Measurements from ENCODE around the gene SNTB2. TPM values are rescaled to one million over a fixed set of nuclear protein-coding genes. Genes with fewer than 3 reads are reported as not detected.
"Not testable (repeated sequence)": the region's sequence is repeated elsewhere in the genome, so short reads cannot be mapped to it uniquely, and the experiment has no call there.

SNTB2 gene
- total RNA-seq, 1 donor from 2014 or later, result 45.7 TPM

GRCh38 chr16:69233124-69233523, 46.2 kb downstream of the SNTB2 start:
- DNase-seq (ENCODE audit: low spot score), result no peak

- DNase-seq (ENCODE audit: low spot score), result no peak
Measured at GRCh38 chr16:69234460-69234859, 47.5 kb downstream of the SNTB2 start.

GRCh38 chr16:69236319-69236718, 49.4 kb downstream of the SNTB2 start:
- DNase-seq (ENCODE audit: low spot score), result no peak

GRCh38 chr16:69237296-69237695, 50.3 kb downstream of the SNTB2 start:
- no peak for DNase-seq (ENCODE audit: low spot score)

- DNase-seq (ENCODE audit: low spot score), result no peak
Measured at GRCh38 chr16:69239851-69240250, 52.9 kb downstream of the SNTB2 start.

- DNase-seq (ENCODE audit: low spot score), result no peak
Measured at GRCh38 chr16:69240331-69240730, 53.4 kb downstream of the SNTB2 start.

GRCh38 chr16:69241926-69242325, 55.0 kb downstream of the SNTB2 start:
- no peak for DNase-seq (ENCODE audit: low spot score)

- DNase-seq (ENCODE audit: low spot score), result no peak
Measured at GRCh38 chr16:69243479-69243878, 56.5 kb downstream of the SNTB2 start.

DNA sequence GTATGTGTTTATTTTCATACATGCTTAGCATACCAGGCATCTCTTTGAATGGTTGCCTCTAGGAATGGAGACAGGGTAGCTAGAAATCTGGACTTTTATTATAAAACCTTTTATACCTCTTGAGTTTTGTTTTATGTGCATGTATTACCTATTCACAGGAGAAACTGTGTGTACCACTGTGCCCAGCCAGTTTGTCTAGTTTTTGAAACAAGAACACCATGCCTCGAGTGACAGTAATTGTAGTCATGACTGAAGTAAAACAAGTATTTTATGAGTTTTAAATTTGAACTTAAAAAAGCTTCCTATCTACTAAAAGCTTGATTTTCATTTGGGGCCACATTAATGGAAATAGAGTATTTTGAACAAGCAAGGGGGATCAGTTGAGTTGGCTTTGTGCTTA, 57.4 kb downstream of the SNTB2 start:
- DNase-seq (ENCODE audit: low spot score), result no peak

GRCh38 chr16:69250081-69250480, 63.1 kb downstream of the SNTB2 start:
- no peak for DNase-seq (ENCODE audit: low spot score)

- no peak for DNase-seq (ENCODE audit: low spot score)
Measured at GRCh38 chr16:69253870-69254341, 66.9 kb downstream of the SNTB2 start.

DNA sequence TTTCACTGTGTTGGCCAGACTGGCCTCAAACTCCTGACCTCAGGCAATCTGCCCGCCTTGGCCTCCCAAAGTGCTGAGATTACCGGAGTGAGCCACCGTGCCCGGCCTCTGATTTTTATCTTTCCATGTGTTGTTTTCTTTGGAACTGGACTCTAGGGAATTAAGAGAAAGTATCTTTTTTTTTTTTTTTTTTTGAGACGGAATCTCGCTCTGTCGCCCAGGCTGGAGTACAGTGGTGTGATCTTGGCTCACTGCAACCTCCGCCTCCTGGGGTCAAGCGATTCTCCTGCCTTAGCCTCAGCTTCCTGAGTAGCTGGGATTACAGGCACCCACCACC, 72.4 kb downstream of the SNTB2 start:
- DNase-seq (ENCODE audit: low spot score), result not testable (repeated sequence)

DNA sequence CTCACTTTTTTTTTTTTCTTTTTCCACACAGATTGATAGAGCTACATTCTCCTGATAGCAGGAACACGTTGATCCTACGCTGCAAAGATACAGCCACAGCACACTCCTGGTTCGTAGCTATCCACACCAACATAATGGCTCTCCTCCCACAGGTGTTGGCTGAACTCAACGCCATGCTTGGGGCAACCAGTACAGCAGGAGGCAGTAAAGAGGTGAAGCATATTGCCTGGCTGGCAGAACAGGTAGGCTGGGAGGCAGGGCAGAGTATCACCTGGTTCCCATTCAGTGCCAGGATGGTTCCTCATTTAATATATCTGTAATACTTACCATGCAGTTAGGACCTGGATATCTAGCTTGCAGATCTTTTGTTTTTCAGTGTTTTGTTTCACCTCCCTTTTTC, 73.1 kb downstream of the SNTB2 start:
- DNase-seq (ENCODE audit: low spot score), result no peak

DNA sequence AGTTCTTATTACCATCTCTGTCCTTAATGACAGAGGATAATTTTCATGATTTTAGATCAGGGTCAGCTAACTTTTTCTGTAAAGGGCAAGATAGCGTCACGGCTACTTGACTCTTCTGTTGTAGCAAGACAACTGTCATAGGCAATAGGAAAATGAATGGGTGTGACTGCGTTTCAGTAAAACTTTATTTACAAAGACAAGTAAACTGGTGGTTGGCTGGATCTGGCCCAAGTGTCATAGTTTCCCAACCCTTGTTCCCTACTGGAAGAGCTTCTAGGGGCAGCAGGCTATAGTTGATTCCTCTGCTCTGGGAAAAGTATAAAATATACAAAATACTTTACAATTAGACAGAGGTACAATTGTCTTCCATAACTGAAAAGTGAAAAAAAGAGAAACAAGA, 73.5 kb downstream of the SNTB2 start:
- no peak for DNase-seq (ENCODE audit: low spot score)

DNA sequence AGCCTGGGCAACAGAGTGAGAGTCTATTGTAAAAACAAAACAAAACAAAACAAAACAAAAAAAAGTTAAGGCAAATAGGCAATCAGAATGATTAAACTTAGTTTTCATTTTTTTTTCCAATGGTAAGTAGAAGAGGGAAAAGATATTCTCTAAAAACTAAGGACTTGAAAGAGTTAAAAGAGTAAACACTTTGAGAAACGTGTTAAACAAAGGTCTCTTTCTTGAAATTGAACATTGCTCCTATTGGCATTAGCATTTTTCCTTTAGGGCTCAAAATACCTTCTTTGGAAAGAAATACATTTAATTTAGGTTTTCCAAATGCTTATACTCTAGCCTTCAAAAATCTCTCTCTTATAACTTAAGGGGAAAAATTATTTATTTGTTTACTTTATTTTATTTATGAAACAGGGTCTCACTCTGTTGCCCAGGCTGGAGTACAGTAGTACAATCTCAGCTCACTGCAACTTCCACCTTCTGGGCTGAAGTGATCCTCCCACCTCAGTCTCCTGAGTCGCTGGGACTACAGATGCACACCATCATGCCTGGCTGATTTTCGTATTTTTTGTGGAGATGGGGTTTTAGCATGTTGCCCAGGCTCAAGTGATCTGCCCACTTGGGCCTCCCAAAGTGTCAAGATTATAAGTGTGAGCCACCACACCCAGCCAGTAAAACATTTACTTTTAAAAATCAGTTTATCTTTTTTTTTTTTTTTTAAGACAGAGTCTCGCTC, 79.5 kb downstream of the SNTB2 start:
- no peak for DNase-seq (ENCODE audit: low spot score)

DNA sequence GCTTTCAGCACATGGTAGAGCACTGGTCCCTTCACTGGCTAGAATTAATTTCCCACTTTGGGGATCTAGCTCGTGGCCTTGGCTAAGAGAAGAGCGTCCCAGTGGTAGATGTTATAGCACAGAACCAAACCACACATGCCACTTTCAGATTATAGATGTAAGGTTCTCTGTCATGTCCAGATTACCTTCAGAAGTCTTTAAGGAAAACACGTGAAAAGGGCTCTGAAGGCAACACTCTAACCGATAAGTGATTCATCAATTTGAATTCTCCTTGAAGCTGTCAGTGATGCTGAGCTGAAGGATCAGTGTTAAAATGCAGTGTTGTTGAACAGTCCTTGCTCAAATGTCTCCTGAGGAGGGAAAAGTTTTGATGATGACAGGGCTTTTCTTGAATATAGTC, 80.7 kb downstream of the SNTB2 start:
- no peak for DNase-seq (ENCODE audit: low spot score)

- no peak for DNase-seq (ENCODE audit: low spot score)
Measured at GRCh38 chr16:69270395-69270794, 83.4 kb downstream of the SNTB2 start.

- no peak for DNase-seq (ENCODE audit: low spot score)
Measured at GRCh38 chr16:69270831-69271230, 83.9 kb downstream of the SNTB2 start.

DNA sequence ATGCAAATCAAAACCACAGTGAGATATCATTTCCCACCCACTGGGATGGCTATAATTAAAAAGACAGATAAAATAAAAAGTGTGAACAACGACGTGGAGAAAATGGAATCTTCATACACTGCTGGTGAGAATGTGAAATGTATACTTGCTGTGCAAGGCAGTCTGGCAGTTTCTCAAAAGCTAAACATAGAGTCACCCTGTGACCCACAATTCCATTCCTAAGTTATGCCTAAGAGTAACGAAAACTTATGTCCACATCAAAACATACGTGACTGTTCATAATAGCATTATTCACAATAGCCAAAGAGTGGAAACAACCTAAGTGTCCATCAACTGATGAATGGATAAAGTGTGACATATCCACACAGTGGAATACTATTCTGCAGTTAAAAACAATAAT, 86.0 kb downstream of the SNTB2 start:
- no peak for DNase-seq (ENCODE audit: low spot score)

DNA sequence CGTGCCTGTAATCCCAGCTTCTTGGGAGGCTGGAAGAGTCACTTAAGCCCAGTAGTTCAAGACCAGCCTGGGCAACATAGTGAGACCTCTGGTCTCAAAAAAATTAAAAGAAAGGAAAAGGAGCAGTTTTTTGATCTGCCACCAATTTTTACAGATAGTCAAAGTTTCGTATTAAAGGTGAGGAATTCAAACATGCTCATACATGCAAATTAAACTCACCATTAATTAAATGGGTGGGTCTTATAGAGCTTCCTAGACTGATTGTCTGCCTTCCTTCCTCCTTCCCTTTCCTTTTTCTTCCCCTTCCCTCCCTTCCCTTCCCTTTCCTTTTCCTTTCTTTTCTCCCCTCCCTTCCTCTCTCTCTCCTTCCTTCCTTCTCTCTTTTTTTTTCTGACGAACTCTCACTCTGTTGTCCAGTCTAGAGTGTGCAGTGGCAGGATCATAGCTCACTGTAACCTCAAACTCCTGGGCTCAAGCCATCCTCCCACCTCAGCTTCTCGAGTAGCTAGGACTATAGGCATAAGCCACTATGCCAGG, 87.8 kb downstream of the SNTB2 start:
- DNase-seq (ENCODE audit: low spot score), result no peak

DNA sequence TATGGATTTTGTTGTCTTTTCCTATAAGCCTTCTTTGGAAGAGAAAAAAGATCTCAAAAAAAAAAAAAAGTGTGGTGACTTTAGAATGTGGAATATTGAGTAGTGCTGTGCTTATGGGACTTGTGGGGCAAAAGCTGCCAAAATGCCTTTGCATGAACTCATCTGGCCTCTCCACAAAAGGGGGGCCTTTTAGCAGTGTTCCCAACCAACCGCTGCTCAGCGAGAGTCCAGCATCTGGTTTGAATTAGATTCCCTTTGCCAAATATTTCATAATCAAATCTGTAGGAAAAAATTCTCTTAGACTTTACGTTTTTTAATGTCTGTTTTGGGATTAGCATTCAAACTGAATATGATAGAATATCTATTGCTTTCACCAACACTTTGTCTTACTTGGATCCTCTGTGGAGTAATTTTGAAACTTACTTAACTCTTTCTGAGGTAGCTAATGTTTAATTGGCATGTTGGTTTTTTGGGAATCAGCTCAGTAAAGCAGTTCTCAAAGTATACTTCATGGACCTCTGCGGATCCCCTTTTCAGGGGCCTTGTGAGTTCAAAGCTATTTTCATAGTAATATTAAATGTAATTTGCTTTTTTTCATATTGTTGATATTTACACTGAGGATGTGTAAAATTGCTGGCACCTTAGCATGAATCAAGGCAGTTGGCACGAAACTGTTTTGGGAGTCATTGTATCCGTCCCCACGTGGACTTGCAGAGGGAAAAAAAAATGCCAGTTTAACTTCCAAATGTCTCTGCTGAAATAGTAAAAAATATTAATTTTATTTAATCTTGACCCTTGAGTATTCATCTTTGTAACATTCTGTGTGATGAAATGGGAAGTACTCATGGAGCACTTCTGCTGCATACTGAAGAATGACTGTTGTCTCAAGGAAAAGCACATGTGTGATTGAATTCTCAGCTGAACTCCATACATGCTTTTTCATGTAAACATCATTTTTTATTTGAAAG, 89.5 kb downstream of the SNTB2 start:
- peak; percentile 52 for DNase-seq (ENCODE audit: low spot score)

GRCh38 chr16:69277413-69277812, 90.4 kb downstream of the SNTB2 start:
- DNase-seq (ENCODE audit: low spot score), result no peak

DNA sequence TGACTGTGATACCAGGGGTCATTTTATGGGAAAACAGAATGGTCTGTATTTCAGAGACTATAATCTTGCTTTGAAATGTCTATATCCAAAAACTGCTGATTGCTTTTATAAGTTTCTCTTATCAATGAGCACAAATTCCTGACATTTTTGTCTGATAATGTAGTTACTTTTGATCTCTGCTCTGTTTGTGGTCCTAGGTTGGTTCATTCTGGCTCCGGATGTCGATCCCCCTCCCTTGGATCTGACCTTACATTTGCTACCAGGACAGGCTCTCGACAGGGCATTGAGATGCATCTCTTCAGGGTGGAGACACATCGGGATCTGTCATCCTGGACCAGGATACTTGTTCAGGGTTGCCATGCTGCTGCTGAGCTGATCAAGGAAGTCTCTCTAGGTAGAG, 96.9 kb downstream of the SNTB2 start:
- no peak for DNase-seq (ENCODE audit: low spot score)

Measured in ureter (tissue), 1 donor.